NCI-H510A (cell line): ENCODE data around the gene RPLP1.
A peak's percentile ranks its signal among the peaks of the same experiment; 100 is the strongest.
"Not testable (repeated sequence)": the region's sequence is repeated elsewhere in the genome, so short reads cannot be mapped to it uniquely, and the experiment has no call there.

Source experiments
- DNase-seq: peaks from one replicate; lab custom pipeline; 2025; lab: John Stamatoyannopoulos, UW

The RPLP1 gene

DNA sequence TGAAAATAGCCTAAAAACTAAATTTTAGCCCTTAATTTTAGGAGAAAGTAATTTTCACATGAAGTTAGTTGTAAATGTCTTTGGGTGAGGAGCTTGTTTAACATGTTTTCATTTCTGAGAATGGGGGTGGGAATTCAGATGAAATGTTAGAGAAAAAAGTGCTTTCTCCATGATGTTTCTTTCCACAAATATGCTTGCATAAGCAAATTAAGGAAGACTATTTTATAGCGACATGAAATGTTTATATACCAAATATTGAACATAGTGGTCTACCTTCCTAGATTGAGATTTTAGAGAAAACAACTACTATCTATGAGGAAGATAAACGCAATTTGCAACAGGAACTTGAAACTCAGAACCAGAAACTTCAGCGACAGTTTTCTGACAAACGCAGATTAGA lies 13.0 kb upstream of the RPLP1 start:
- no peak for DNase-seq

DNA sequence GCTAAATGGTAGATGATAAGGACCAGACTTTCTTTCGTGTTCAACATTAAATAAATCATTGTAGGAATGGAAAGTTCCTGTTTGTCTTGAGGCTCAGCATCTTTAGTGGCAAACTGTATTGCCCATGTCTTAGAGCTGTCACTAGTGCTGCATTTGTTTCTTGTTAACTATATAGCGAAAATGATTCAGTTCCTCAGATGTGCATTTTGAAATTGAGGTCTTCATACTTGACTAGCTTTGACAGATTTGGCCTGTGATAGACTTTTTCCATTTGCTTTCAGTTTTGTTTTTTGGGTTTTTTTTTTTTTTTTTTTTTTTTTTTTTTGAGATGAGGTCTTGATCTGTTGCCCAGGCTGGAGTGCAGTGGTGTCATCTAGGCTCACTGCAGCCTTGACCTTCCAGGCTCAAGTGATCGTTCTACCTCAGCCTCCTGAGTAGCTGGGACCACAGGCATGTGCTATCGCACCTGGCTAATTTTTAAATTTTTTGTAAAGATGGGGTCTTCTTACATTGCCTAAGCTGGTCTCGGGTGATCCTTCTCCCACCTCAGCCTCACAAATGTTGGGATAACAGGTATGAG lies 9.5 kb upstream of the RPLP1 start:
- no peak for DNase-seq

DNA sequence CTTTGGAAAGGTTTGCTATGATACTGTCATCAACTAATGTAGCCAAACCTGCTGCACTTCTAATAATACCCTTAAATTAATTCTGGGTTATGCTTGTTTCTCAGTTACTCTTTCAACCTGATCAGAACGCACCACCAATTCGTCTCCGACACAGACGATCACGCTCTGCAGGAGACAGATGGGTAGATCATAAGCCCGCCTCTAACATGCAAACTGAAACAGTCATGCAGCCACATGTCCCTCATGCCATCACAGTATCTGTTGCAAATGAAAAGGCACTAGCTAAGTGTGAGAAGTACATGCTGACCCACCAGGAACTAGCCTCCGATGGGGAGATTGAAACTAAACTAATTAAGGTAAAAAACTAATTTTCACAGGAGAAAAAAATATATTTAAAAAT lies 7.9 kb upstream of the RPLP1 start:
- no peak for DNase-seq

DNA sequence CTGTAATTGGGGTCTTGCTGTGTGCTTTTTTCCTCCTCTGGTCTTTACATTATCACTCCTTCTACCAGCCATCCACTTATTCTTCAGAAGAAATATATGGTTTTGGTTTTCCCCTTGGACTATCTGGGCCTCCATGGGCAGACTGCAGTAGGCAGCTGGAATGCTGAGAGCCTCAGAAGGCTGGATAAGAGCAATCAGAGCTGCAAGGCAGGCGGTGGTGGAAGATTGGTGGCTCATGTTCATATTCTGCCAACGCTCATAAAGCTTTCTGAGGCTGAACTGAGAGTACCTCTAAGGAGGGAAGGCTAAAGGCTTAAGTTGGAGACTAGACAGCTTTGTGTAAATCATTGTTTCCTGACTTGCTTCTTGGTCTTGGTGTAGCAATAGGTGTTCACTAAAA lies 5.7 kb upstream of the RPLP1 start:
- DNase-seq, result no peak

DNA sequence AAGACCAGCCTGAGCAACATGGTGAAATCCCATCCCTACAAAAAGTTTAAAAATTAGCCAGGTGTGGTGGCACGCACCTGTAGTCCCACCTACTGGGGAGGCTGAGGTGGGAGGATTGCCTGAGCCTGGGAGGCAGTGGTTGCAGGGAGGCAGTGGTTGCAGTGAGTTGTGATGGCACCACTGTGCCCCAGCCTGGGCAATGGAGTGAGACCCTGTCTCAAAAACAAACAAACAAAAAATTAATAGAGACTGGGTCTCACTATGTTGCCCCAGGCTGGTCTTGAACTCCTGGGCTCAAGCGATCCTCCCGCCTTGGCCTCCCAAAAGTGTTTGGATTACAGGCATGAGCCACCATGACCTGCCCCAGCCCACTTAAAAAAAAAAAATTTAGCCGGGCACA lies 2.4 kb upstream of the RPLP1 start:
- DNase-seq, result not testable (repeated sequence)

DNA sequence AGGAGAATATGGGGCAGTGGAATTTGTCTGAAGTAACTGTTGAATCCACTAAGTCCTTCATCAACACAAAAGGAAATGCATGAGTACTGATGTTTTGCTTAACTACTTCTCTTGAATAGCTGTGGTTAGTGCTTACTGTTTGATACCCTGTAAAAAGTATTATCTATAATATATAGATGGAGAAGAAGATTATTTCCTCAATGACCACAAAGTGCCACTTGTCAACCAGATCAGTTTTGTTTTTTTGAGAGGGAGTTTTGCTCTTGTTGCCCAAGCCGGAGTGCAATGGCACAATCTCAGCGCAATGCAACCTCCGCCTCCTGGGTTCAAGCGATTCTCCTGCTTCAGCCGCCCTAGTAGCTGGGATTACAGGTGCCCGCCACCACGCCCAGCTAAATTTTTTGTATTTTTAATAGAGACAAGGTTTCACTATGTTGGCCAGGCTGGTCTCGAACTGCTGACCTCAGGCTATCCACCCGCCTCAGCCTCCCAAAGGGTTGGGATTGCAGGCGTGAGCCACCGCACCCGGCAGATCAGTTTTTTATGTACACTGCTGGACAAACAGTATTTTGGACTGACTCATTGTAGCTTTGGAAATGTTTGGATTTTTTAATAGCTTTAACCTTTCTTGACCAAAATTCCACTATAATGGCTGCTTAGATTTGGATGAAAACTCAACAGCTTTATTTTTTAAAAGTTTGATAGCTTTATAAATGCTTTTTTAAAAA lies 1.5 kb upstream of the RPLP1 start:
- DNase-seq, result no peak

DNA sequence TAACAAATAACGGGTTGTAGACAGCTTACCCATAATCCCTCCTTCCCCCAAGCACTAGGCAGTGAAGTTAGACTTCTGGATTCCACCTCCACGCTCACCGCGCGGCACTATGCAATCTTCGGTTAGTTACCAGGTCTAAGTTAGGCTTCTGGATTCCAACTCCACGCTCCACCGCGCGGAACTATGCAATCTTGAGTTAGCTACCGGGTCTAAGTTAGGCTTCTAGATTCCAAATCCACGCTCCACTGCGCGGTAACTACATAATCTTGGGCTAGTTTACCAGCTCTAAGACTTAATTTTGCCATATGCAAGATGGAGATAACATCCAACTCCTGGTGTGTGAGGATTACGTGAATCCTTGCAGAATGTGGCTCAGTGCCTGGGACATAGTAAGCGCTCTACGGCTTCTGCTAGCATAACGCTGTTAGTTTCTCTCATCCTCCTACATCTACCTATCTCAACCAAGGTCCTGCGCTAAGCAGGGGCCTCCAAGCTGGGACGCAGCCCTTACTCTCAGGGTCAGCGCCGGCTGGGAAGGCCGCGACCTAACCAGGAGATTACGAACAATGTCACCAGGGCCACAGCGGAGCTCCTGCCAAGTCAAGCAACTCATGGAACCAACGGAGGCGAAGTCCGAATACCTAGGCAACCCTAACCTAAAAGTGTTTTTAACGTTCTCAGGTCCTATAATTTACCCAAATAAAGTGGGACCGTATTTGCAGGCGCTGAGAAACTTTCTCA lies 497 bp upstream of the RPLP1 start:
- no peak for DNase-seq

DNA sequence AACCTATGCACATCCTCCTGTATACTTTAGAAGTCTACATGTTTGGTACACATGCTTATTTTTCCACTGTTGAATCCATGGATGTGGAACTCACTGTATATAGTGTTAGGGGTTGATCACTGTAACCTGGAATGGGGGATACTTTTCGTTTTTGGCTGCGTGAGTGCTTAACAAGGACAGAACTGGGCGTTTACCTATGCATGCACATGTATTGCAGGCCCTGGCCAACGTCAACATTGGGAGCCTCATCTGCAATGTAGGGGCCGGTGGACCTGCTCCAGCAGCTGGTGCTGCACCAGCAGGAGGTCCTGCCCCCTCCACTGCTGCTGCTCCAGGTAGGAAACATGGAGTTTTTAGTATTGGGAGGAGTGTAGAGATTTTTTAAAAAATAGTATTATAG lies 2.3 kb downstream of the RPLP1 start:
- DNase-seq, result no peak

DNA sequence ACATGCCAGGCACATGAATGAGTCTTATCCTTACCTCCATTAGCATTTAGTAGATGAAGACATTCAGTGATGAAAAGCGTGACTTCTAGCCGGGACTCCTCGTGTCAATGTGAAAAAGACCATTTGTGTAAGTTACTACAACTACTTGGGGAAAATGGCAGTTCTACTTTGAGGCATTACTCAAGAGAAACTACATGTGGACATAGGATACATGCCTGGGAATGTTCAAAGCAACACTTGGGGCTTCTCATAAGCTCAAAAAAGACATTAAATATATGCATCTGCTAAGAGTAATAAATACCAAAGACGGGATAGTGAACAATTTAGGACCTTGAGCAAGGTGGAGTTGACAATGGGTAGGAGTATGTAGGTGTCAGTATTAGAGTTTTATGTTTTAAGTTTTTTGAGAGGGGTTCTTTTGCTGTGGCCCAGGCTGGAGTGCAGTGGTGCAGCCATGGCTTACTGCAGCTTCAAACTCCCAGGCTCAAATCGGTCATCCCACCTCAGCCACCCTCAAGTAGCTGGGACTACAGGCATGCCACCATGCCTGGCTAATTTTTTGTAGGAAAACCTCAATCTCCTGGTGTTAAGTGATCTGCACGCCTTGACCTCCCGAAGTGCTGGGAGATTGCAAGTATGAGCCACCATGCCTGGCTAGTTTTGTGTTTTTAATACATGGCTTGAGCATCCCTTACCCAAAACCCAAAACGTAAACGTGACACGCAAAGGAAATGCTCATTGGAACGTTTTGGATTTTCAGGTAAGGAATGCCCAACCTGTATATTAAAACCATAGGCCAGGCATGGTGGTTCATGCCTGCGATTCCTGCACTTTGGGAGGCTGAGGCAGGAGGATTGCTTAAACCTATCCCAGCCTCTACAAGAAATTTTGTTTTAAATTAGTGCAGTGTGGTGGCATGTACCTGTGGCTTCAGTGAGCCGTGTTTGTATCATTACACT lies 3.9 kb downstream of the RPLP1 start:
- no peak for DNase-seq

DNA sequence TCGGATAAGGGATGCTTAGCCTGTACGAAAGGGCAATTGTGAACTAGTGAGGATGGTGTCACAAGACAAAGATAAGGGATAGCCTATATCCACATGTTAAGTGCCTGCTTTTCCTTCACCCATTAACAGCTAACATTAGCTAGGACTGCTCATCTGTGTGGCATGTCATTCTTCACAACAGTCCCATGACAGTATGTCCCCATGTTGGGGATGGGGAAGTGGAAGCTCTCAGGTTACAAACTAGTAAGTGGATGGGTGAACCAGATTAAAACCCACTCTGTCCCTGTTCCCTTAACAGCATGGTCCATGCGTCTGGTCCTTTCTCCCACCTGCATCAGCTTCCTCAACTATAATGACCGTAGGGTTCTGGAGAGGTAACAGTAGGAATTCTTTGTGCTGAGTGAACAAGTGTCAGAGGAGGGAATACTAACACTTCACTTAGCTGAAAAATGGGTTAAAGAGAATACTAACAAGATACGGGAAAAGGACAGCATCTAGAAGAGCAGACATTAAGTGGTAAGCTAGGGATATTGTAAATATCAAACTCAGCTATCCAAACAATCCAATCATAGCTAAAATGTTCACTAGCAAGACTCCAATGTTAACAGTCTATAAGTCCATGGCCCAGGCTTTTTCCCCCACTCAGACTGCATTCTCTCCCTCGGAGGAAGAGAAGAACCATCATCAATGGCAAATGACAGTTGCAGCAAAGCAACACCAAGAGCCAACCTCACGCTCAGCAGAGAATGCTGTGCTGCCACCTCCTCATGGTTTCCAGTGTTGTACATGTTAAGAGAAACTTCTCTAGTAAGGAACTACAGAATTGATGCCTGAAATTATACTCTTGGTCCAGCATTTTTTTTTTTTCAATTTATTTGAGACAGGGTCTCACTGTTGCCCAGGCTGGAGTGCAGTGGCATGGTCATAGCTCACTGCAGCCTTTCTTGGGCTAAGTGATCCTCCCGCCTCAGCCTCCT lies 5.0 kb downstream of the RPLP1 start:
- DNase-seq, result no peak

DNA sequence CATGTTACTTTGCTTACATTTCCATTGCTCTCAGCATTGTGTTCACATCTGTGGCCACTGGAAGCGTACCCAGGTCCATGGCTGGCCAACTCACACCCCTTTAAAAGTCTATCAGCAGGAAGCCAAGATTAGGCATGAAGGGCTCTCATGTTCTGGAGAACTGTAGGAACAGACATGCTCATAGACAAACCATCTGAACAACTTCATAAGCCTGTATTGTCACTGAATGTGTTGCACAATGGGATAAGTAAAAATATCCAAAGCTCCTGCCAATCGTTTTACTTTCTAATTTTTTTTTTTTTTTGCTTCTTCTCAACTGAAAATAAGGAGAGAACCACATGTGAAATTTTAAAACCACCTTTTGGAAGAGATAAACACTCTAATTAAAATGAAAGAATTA lies 6.4 kb downstream of the RPLP1 start:
- no peak for DNase-seq

DNA sequence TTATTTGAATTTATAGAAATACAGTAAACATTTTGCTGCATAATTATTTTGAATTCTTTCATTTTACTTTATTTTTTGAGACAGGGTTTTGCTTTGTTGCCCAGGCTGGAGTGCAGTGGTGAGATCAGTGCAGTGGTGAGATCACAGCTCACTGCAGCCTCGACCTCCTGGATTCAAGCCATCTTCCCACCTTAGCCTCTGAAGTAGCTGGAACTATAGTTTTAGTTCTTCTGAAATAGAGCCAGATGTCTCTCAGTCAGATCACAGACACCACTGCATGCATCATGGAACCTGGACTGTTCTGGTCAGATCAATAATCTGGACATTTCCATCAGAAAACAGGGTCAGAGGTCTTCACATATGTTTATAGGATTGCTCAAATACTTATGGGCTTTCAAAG lies 7.9 kb downstream of the RPLP1 start:
- DNase-seq, result no peak

DNA sequence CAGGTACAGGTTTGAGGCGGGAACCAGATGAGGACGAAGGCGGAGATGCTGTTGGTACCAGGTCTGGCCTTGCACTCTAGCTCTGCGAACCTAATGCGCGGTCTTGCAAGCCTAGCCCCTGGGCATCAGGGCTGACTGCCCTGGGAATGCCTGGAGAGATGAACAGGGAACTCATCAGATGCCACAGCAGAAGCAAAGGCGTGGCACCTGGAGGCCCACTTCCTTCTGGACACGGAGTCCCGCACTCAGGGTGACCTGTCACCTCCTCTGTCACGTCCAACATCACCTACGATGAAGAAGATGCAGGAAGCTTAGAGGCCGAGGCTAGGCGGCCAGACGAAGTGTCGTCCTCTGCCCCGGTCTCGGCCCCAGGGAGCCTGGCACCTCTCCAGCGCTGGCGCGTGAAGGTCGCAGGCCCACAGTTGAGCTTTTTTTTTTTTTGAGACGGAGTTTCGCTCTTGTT lies 9.4 kb downstream of the RPLP1 start:
- no peak for DNase-seq

DNA sequence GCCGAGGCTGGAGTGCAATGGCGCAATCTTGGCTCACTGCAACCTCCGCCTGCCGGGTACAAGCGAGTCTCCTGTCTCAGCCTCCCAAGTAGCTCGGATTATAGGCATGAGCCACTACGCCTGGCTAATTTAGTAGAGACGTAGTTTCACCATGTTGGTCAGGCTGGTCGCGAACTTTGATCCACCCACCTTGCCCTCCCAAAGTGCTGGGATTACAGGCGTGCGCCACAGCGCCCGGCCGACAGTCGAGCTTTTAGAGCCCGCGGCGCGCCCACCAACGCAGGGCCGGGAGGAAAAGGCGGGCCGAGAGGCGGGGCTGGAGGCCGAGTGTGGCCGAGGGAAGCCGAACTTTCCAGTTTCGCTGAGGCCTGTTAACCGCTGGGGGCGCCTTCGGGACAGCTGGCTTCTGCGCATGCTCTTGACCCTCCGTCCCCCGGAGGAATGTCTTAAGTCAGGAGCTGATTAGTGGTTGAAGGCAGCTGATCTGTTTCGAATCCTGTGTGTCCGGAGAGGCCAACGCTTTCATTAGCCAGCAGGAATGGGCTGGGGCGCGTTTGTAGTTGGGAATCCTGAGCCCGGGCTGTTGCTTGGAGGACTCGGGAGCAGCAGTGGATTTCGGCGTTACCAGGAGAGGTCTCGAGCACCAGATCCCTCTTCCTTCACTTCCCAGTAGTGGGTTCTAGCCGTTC lies 10.0 kb downstream of the RPLP1 start:
- DNase-seq, result peak; percentile 80

DNA sequence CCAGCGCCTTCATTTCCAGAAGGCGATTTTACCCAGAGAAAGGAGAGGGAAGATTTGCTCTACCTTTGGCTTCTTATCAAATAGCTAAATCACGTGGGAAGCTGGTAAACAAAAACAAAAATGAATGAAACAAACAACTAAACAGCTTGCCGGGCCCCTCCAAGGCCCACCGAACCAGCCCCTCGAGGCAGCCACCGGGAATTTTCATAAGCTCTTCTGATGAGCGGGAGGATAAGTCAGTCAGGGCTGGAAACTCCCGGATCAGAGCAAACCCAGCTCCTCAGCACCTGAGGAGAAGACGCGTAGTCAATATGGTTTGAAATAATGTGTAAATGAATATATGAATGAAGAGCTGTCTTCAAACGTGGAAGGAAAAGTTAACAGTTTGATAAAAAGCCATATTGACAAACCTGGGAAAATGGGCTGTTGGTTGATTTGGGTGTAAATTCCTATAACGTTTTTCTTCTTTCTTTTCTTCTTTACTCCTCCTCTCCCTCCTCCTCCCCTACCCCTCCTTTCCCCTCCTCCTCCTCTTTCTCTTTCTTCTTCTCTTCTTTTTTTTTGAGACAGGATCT lies 10.7 kb downstream of the RPLP1 start:
- DNase-seq, result no peak

DNA sequence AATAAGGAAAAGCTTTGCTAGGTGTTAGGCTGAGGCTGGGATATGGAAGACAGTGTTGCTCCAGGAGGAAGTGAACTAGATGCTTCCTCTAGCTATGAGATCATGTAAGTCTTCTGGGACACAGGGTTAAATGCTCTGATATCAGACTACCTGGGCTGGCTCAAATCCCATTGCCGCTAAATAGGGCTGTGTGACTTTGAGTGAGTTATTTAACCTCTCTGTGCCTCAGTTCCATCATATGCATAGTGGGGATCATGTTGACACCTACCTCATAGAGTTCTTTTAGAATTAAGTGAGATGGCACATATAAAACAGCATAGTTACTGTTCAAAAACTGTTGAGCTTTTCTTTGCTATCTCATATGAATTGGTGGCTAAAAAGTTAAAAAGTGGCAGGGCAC lies 12.6 kb downstream of the RPLP1 start:
- DNase-seq, result no peak

DNA sequence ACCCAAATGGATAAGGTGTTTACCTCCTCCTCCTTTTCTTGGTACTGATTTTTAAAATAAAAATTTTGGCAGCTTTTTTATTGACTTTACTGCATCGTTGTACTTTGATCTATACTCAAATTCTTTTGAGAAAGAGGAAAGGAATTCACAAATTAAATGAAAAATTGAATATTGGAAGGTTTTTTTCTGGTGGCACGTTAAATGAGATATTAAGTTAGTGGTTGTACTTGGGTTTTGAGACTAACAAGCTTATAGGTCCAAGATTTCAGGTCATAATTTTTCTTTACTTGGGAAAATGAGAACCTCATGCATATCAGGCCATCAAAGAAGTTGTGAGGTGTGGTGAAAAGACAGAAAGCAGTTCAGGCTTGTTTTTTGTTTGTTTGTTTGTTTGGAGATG lies 14.1 kb downstream of the RPLP1 start:
- no peak for DNase-seq

DNA sequence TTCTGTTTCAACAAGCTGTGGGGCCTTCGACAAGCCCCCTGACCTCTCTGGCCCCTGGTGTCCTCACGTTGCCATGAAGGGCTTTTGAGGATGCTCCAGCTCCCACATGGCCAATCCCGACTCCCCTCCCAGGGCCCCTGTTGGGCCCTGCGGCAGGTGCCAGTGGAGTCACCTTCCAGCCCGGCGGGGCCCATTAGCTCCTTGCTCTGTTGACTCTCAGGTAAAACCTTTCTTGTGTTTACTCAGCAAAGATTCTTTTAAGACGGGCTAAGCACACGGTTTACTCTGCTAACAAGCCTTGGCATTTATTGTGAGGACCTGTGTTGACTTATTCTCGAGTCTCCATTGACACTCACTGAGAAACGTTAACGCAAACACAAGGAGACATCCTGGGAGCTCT lies 15.0 kb downstream of the RPLP1 start:
- DNase-seq, result no peak

DNA sequence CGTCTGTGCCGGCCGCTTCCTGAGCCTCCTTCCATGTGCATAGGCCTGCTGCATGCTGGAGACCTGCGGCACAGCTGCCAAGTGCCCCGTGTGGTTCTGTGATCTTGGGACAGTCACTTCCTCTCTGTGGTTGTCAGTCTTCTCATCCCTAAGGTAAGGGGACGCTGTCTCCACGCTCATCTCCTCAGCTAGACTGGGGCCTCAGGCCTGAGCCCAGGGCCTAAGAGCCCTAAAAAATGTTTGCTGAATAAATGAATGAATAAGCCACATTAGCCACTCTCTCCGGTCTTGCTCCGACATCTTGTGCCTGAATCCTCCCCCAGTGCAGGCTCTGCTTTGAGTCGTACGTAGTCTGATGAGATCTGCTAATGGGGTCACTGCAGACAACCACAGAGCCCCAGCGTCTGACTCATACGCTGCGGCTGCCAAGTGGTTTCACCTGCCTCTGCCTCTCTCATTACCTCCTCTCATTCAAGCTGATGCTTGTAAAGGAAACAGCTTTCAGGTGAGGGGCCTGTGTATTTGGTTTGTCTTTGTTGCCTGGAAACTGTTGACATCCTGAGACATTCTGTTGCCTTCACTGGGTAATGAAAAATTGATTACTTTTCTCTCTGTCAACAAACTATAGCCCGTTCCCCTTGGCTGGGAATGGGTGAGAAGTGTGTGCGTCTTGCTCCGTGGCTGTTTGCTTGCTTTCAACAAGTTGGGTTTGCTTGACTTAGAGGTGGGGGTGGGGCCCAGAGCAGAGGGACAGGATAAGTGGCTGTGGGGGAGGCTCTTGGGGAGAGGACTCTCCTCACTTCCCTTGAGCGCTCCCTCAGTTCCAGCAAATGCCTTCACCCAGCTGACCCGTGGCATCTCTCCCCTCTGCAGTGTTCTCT lies 15.9 kb downstream of the RPLP1 start:
- DNase-seq, result peak; percentile 88
